Heart right ventricle (tissue), 16 donors: ENCODE measurements around the gene BATF. TPM values are rescaled to one million over a fixed set of nuclear protein-coding genes. Genes with fewer than 3 reads are reported as not detected.

Experiments used
- ATAC-seq, 8 donors: fragments of 200-7000 bp; cut with Tn5 transposase; one replicate each; pipeline ENCODE4 v1.9.1; 2020; ENCODE audit warnings: mild to moderate bottlenecking in 8 of 8, moderate library complexity in 8 of 8, moderate number of reproducible peaks in 1 of 8
- DNase-seq, 2 donors: peaks; one replicate each; pipeline ENCODE4 v3.0.0-alpha.2; 2020
- H3K27ac ChIP-seq, 10 donors: fragments of 200-600 bp; sonication (generic) in 2 of 10; one replicate each; pipeline versions ENCODE4 v1.5.0 to v1.8.0; 2020 to 2022; ENCODE audit warnings: mild to moderate bottlenecking in 3 of 10
- H3K27me3 ChIP-seq, 7 donors: fragments of 200-600 bp; one replicate each; pipeline ENCODE4 v1.8.0; 2021 to 2022; ENCODE audit warnings: mild to moderate bottlenecking in 2 of 7
- H3K36me3 ChIP-seq, 9 donors: fragments of 200-600 bp; sonication (generic) in 1 of 9; one replicate each; pipeline versions ENCODE4 v1.5.0 to v1.8.0; 2020 to 2022; ENCODE audit warnings: mild to moderate bottlenecking in 2 of 9
- H3K4me1 ChIP-seq, 9 donors: fragments of 200-600 bp; sonication (generic) in 1 of 9; one replicate each; pipeline versions ENCODE4 v1.5.0 to v1.8.0; 2020 to 2022; ENCODE audit warnings: mild to moderate bottlenecking in 4 of 9
- H3K4me3 ChIP-seq, 10 donors: fragments of 200-600 bp; sonication (generic) in 2 of 10; one replicate each; pipeline versions ENCODE4 v1.5.0 to v1.8.0; 2020 to 2022; ENCODE audit warnings: mild to moderate bottlenecking in 7 of 10, moderate library complexity in 2 of 10
- H3K9me3 ChIP-seq, 11 donors: fragments of 200-600 bp in 10 of 11; sonication (generic) in 2 of 11; one replicate each; pipeline versions ENCODE4 v1.5.0 to v1.8.0; 2013 to 2022; ENCODE audit warnings: mild to moderate bottlenecking in 2 of 11, control low read depth in 1 of 11, moderate library complexity in 1 of 11
- CTCF ChIP-seq, 9 donors: fragments of 200-600 bp; sonication (generic) in 2 of 9; IDR thresholded peaks; one replicate each; pipeline versions ENCODE4 v1.5.0 to v1.8.0; 2021 to 2022; ENCODE audit warnings: antibody characterized with exemption in 9 of 9, mild to moderate bottlenecking in 5 of 9, moderate library complexity in 1 of 9
- WGBS, 2 donors: extraction: QIAGEN DNeasy Blood & Tissue Kit; methylation state at CpG; one replicate each; pipeline ENCODE4 v1.1.7; 2013; ENCODE audit warnings: inconsistent platforms in 1 of 2; 5-methylcytosine and 5-hydroxymethylcytosine counted together
- intact Hi-C, 10 donors: fragments of 100-400 bp; cut with DNase I; formaldehyde crosslinking; loops; one replicate each; pipeline versions ENCODE4 v1.11.1 to v1.14.2; 2022
- polyA plus RNA-seq, 2 donors: library from polyadenylated mRNA; stranded (reverse); fragments of 200-250 nt; gene quantifications; one replicate each; pipeline ENCODE4 v1.2.3, GENCODE V29; 2013
- total RNA-seq, 10 donors: library from RNA; stranded (reverse); fragmentation: NEBNext Ultra II Directional in 3 of 10; extraction: Animal tissue kit (Norgen Biotek cat#: 25700) in 3 of 10; gene quantifications; one replicate each; pipeline versions ENCODE4 v1.2.1 to v1.2.4, GENCODE V29; 2021 to 2023
- donor health status: Arrhythmogenic right ventricular cardiomyopathy.
- donor health status: ischemic (EF 13 %, LVEDD 7.1; RV severe dilation, severe dysfunction).
- donor health status: healthy with polysubstance abuse.
- donor health status: DM: no; HTN: yes; CAD: no.
- donor health status: DM: no; HTN: no; CAD: no.
- donor health status: ischemic (EF 25% LVEDD 6.9; RV normal size, moderate dysfunction).
- donor health status: ischemic (EF 25% LVEDD 5.7; RV mildly dilated, moderate dysfunction).
- donor health status: healthy.
- donor health status: DM: yes; HTN: yes; CAD: no.
- donor health status: Ischemic cardiomyopathy.
- donor health status: ischemic (EF 35%, LVEDD 5.7; RV mildly dilated, moderate dysfunction).
- donor health status: nonischemic (EF 11% LVEDD 7.7; RV severe dilation, severe dysfunction).
- donor health status: DM: yes; HTN: yes; CAD: no.
- donor health status: PGD.
- donor health status: ischemic (EF 29% LVEDD 5.4; RV normal size, mild dysfunction).
- donor health status: nonischemic (EF 23%, LVEDD 6.1; RV moderate dilation, normal function).

Gene BATF
- total and polyA plus RNA-seq, 12 donors = 0.34 to 3.3 (median 1.7) TPM; not detected in 5

- no peak for TF ChIP-seq CTCF (IDR thresholded peaks at IDR 0.05)
- Histone ChIP-seq H3K27me3 (peaks cover 0 to 19% (median 0%) of the 10 kb centered on the region in 7 donors), H3K36me3 (peaks cover 0 to 8% (median 0%) of the 10 kb centered on the region in 9 donors), H3K9me3 (no peaks in the 10 kb centered on the region), H3K4me1 (peaks cover 0 to 44% (median 0%) of the 10 kb centered on the region in 9 donors), H3K27ac (peak overlapping the region in 1 of 10 donors; percentile 90), H3K4me3 (peak overlapping the region in 2 of 10 donors; percentile 2 to 65)
- DNase-seq (no peak), ATAC-seq (no peak)
- 65 to 68% methylated on average over 11 of the region's 11 CpGs for WGBS, 2 donors
- intact Hi-C loops = no loop called here
These were observed 662 bp upstream of the BATF start for GRCh38 chr14:75521415-75522199.

- peak overlapping the region in 1 of 10 donors; percentile 90 for H3K27ac ChIP-seq
- whole genome bisulfite sequencing, 2 donors = 48 to 66% methylated on average over 1 of the region's 1 CpG
- H3K36me3 ChIP-seq = peaks cover 0 to 15% (median 0%) of the 10 kb centered on the region in 9 donors
- H3K4me1 ChIP-seq = peaks cover 0 to 47% (median 0%) of the 10 kb centered on the region in 9 donors
- intact Hi-C loops = no loop called here
- no peak for TF ChIP-seq CTCF (IDR thresholded peaks at IDR 0.05)
- ATAC-seq (no peak), DNase-seq (no peak)
- no peaks in the 10 kb centered on the region for H3K9me3 ChIP-seq
- H3K4me3 ChIP-seq = peak overlapping the region in 5 of 10 donors; percentile 8 to 65 (median 27)
- peaks cover 0 to 19% (median 0%) of the 10 kb centered on the region in 7 donors for H3K27me3 ChIP-seq
These were observed 682 bp downstream of the BATF start for GRCh38 chr14:75522983-75523318.

- ATAC-seq (peak in 6 of 8 donors; percentile 26 to 74 (median 46)), DNase-seq (no peak)
- no peaks in the 10 kb centered on the region for H3K9me3 ChIP-seq
- H3K4me3 ChIP-seq = peak overlapping the region in 1 of 10 donors; percentile 65
- intact Hi-C loops = no loop called here
- H3K4me1 ChIP-seq = peaks cover 0 to 47% (median 0%) of the 10 kb centered on the region in 9 donors
- H3K36me3 ChIP-seq = peaks cover 0 to 22% (median 0%) of the 10 kb centered on the region in 9 donors
- H3K27me3 ChIP-seq = peaks cover 0 to 17% (median 0%) of the 10 kb centered on the region in 7 donors
- H3K27ac ChIP-seq = peak overlapping the region in 1 of 10 donors; percentile 90
- WGBS, 2 donors = 48 to 73% methylated on average over 3 of the region's 3 CpGs
- TF ChIP-seq CTCF (IDR thresholded peaks at IDR 0.05) = no peak
These were observed 1.5 kb downstream of the BATF start for GRCh38 chr14:75523771-75524171.

GRCh38 chr14:75525969-75526368 is 3.7 kb downstream of the BATF start:
- Histone ChIP-seq H3K36me3 (peaks cover 0 to 23% (median 0%) of the 10 kb centered on the region in 9 donors), H3K4me1 (peaks cover 0 to 46% (median 0%) of the 10 kb centered on the region in 9 donors), H3K9me3 (no peaks in the 10 kb centered on the region), H3K27ac (no peak overlapping the region), H3K27me3 (peaks cover 0 to 17% (median 0%) of the 10 kb centered on the region in 7 donors), H3K4me3 (no peak overlapping the region)
- ATAC-seq (no peak), DNase-seq (no peak)
- TF ChIP-seq CTCF (IDR thresholded peaks at IDR 0.05) = no peak
- intact Hi-C loops = no loop called here
- 100% methylated on average over 1 of the region's 1 CpG for WGBS, 2 donors
